Astrocyte (in vitro differentiated cells and primary cell): ENCODE measurements around the gene BMP8A.

ENCODE experiments used
- EZH2 ChIP-seq: IDR thresholded peaks from 2 replicates; pipeline ENCODE4 v1.6.1; 2012; ENCODE audit warnings: mild to moderate bottlenecking, low read length, inconsistent platforms; ENCODE audit not compliant: insufficient read depth
- TF ChIP-seq, protein P1 (sequence below): IDR thresholded peaks from 2 replicates; pipeline ENCODE4 v1.5.1; 2011; ENCODE audit warnings: low read depth, mild to moderate bottlenecking, inconsistent platforms, low read length, moderate library complexity; ENCODE audit not compliant: insufficient read depth

DNA sequence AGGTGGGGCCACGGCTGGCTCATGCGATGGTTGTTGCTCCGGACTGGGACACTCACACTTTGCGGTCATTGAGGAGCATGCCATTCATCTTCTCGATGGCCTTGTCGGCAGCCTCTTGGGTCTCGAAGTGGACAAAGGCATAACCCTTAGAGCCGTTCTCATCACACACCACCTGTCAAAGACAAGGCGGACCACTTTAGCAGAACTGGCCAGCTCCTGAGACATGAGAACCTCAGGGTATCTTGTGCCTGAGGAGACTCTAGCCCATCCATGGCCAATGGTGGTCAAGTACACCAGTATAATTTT lies 79.7 kb downstream of the BMP8A start:
- TF ChIP-seq, protein P1, sequence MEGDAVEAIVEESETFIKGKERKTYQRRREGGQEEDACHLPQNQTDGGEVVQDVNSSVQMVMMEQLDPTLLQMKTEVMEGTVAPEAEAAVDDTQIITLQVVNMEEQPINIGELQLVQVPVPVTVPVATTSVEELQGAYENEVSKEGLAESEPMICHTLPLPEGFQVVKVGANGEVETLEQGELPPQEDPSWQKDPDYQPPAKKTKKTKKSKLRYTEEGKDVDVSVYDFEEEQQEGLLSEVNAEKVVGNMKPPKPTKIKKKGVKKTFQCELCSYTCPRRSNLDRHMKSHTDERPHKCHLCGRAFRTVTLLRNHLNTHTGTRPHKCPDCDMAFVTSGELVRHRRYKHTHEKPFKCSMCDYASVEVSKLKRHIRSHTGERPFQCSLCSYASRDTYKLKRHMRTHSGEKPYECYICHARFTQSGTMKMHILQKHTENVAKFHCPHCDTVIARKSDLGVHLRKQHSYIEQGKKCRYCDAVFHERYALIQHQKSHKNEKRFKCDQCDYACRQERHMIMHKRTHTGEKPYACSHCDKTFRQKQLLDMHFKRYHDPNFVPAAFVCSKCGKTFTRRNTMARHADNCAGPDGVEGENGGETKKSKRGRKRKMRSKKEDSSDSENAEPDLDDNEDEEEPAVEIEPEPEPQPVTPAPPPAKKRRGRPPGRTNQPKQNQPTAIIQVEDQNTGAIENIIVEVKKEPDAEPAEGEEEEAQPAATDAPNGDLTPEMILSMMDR, result no peak
- no peak for TF ChIP-seq EZH2
